Aorta (tissue), 5 donors: ENCODE data around the gene OR2H2. TPM values are rescaled to one million over a fixed set of nuclear protein-coding genes. Genes with fewer than 3 reads are reported as not detected.

Experiments used
- ATAC-seq: fragments of 200-7000 bp; cut with Tn5 transposase; one replicate; pipeline ENCODE4 v1.9.1; 2022; ENCODE audit warnings: moderate library complexity; ENCODE audit not compliant: low FRiP score
- DNase-seq, 2 donors: peaks; one replicate each; pipeline ENCODE4 v3.0.0-alpha.2; 2020
- H3K27ac ChIP-seq, 2 donors: one replicate each; pipeline ENCODE4 v1.5.1; 2013; ENCODE audit warnings: low read length in 2 of 2, mild to moderate bottlenecking in 2 of 2, moderate library complexity in 2 of 2, control low read depth in 1 of 2, inconsistent platforms in 1 of 2, low read depth in 1 of 2
- H3K27me3 ChIP-seq, 2 donors: one replicate each; pipeline ENCODE4 v1.6.1; 2013; ENCODE audit warnings: control low read depth in 1 of 2, low read length in 1 of 2, mild to moderate bottlenecking in 1 of 2, moderate library complexity in 1 of 2; ENCODE audit not compliant: insufficient read depth in 2 of 2, control insufficient read depth in 1 of 2
- H3K36me3 ChIP-seq, 2 donors: one replicate each; pipeline ENCODE4 v1.6.1; 2013; ENCODE audit warnings: control low read depth in 1 of 2, low read length in 1 of 2, mild to moderate bottlenecking in 1 of 2; ENCODE audit not compliant: insufficient read depth in 2 of 2, control insufficient read depth in 1 of 2
- H3K4me1 ChIP-seq, 2 donors: one replicate each; pipeline ENCODE4 v1.6.1; 2013; ENCODE audit warnings: low read length in 2 of 2, control low read depth in 1 of 2, mild to moderate bottlenecking in 1 of 2, moderate library complexity in 1 of 2; ENCODE audit not compliant: insufficient read depth in 2 of 2, control insufficient read depth in 1 of 2
- H3K4me3 ChIP-seq, 2 donors: one replicate each; pipeline ENCODE4 v1.5.1; 2013; ENCODE audit warnings: low read length in 2 of 2, control low read depth in 1 of 2, mild to moderate bottlenecking in 1 of 2
- H3K9me3 ChIP-seq: one replicate; pipeline ENCODE4 v1.6.1; 2013; ENCODE audit warnings: mild to moderate bottlenecking, low read length; ENCODE audit not compliant: control insufficient read depth
- WGBS, 2 donors: extraction: QIAGEN DNeasy Blood & Tissue Kit; methylation state at CpG; one replicate each; pipeline ENCODE4 v1.1.7; 2013; 5-methylcytosine and 5-hydroxymethylcytosine counted together
- intact Hi-C, 2 donors: fragments of 100-400 bp; cut with DNase I; formaldehyde crosslinking; loops; one replicate each; pipeline versions ENCODE4 v1.14.2 to v1.15.0; 2022
- polyA plus RNA-seq, 2 donors: library from polyadenylated mRNA; stranded (reverse); fragments of 200-250 nt; gene quantifications; one replicate each; pipeline ENCODE4 v1.2.3, GENCODE V29; 2013
- total RNA-seq, 2 donors: library from RNA; stranded (reverse); fragmentation: NEBNext Ultra II Directional; extraction: Animal tissue kit (Norgen Biotek cat#: 25700); gene quantifications; one replicate each; pipeline ENCODE4 v1.2.1, GENCODE V29; 2021
- donor health status: healthy with polysubstance abuse.
- donor health status: Bipolar disorder and iron deficiency.
- donor health status: DM: no; HTN: no; CAD: no.
- donor health status: DM: no; HTN: no; CAD: no.
- donor health status: DM: yes; HTN: yes; CAD: no.

Gene OR2H2
- total and polyA plus RNA-seq, 4 donors, result not detected

- 77% methylated on average over 4 of the region's 4 CpGs for WGBS, 2 donors
- Histone ChIP-seq H3K27me3 (no peaks in the 10 kb centered on the region), H3K27ac (no peak overlapping the region), H3K4me3 (no peak overlapping the region), H3K36me3 (peaks cover 2 to 7% of the 10 kb centered on the region in 2 donors), H3K4me1 (no peaks in the 10 kb centered on the region), H3K9me3 (no peaks in the 10 kb centered on the region)
- DNase-seq (no peak), ATAC-seq (no peak)
- intact Hi-C loops, result no loop called here
Observed at GRCh38 chr6:29620630-29621029, 35.7 kb downstream of the OR2H2 start.

- intact Hi-C loops, result no loop called here
- no peak overlapping the region for H3K4me3 ChIP-seq
- ATAC-seq (no peak), DNase-seq (no peak)
- no peaks in the 10 kb centered on the region for H3K4me1 ChIP-seq
- no peaks in the 10 kb centered on the region for H3K27me3 ChIP-seq
- no peaks in the 10 kb centered on the region for H3K9me3 ChIP-seq
- no peak overlapping the region for H3K27ac ChIP-seq
- H3K36me3 ChIP-seq, result peaks cover 2 to 7% of the 10 kb centered on the region in 2 donors
- 85 to 95% methylated on average over 3 of the region's 3 CpGs for WGBS, 2 donors
Observed at GRCh38 chr6:29624520-29624961, 39.6 kb downstream of the OR2H2 start.

GRCh38 chr6:29625337-29625930 is 40.5 kb downstream of the OR2H2 start:
- Histone ChIP-seq H3K27me3 (no peaks in the 10 kb centered on the region), H3K4me3 (no peak overlapping the region), H3K36me3 (peaks cover 2 to 6% of the 10 kb centered on the region in 2 donors), H3K4me1 (no peaks in the 10 kb centered on the region), H3K27ac (no peak overlapping the region), H3K9me3 (no peaks in the 10 kb centered on the region)
- DNase-seq, result no peak
- ATAC-seq, result no peak
- intact Hi-C loops, result no loop called here
- 67 to 70% methylated on average over 7 of the region's 7 CpGs for WGBS, 2 donors

GRCh38 chr6:29626948-29627754 is 42.2 kb downstream of the OR2H2 start:
- H3K4me3 ChIP-seq, result peak overlapping the region; percentile 54 to 71
- H3K27me3 ChIP-seq, result no peaks in the 10 kb centered on the region
- intact Hi-C loops, result no loop called here
- no peaks in the 10 kb centered on the region for H3K4me1 ChIP-seq
- ATAC-seq, result peak; percentile 9
- peaks cover 0 to 5% of the 10 kb centered on the region in 2 donors for H3K36me3 ChIP-seq
- WGBS, 2 donors, result 15 to 16% methylated on average over 31 of the region's 31 CpGs
- H3K9me3 ChIP-seq, result no peaks in the 10 kb centered on the region
- no peak for DNase-seq
- no peak overlapping the region for H3K27ac ChIP-seq

GRCh38 chr6:29627755-29628418 is 43.0 kb downstream of the OR2H2 start:
- WGBS, 2 donors, result 0 to 2% methylated on average over 18 to 51 of the region's 51 CpGs
- no peaks in the 10 kb centered on the region for H3K4me1 ChIP-seq
- no peaks in the 10 kb centered on the region for H3K36me3 ChIP-seq
- intact Hi-C loops, result no loop called here
- H3K9me3 ChIP-seq, result no peaks in the 10 kb centered on the region
- ATAC-seq (peak; percentile 83), DNase-seq (peak; percentile 87 to 94)
- H3K27me3 ChIP-seq, result no peaks in the 10 kb centered on the region
- H3K4me3 ChIP-seq, result peak overlapping the region; percentile 54 to 71
- peak overlapping the region in 1 of 2 donors; percentile 7 for H3K27ac ChIP-seq

GRCh38 chr6:29628419-29629281 is 43.7 kb downstream of the OR2H2 start:
- H3K27ac ChIP-seq, result peak overlapping the region in 1 of 2 donors; percentile 7
- WGBS, 2 donors, result 8 to 9% methylated on average over 32 of the region's 32 CpGs
- intact Hi-C loops, result no loop called here
- H3K36me3 ChIP-seq, result no peaks in the 10 kb centered on the region
- H3K4me3 ChIP-seq, result peak overlapping the region; percentile 54 to 71
- H3K9me3 ChIP-seq, result no peaks in the 10 kb centered on the region
- no peaks in the 10 kb centered on the region for H3K4me1 ChIP-seq
- ATAC-seq (peak; percentile 74), DNase-seq (peak; percentile 86 to 93)
- H3K27me3 ChIP-seq, result no peaks in the 10 kb centered on the region

- 72 to 78% methylated on average over 2 of the region's 2 CpGs for WGBS, 2 donors
- no peak overlapping the region for H3K4me3 ChIP-seq
- H3K4me1 ChIP-seq, result no peaks in the 10 kb centered on the region
- no peaks in the 10 kb centered on the region for H3K36me3 ChIP-seq
- DNase-seq (no peak), ATAC-seq (no peak)
- no peaks in the 10 kb centered on the region for H3K9me3 ChIP-seq
- H3K27ac ChIP-seq, result no peak overlapping the region
- intact Hi-C loops, result no loop called here
- no peaks in the 10 kb centered on the region for H3K27me3 ChIP-seq
Observed at GRCh38 chr6:29629571-29629970, 44.6 kb downstream of the OR2H2 start.

- H3K4me3 ChIP-seq, result no peak overlapping the region
- intact Hi-C loops, result no loop called here
- no peaks in the 10 kb centered on the region for H3K36me3 ChIP-seq
- no peaks in the 10 kb centered on the region for H3K27me3 ChIP-seq
- DNase-seq, result no peak
- ATAC-seq, result no peak
- no peaks in the 10 kb centered on the region for H3K9me3 ChIP-seq
- WGBS, 2 donors, result 90 to 91% methylated on average over 9 of the region's 9 CpGs
- H3K4me1 ChIP-seq, result no peaks in the 10 kb centered on the region
- H3K27ac ChIP-seq, result no peak overlapping the region
Observed at GRCh38 chr6:29630315-29630714, 45.4 kb downstream of the OR2H2 start.
